Measurements from ENCODE around the gene HES4.

Gene HES4

DNA sequence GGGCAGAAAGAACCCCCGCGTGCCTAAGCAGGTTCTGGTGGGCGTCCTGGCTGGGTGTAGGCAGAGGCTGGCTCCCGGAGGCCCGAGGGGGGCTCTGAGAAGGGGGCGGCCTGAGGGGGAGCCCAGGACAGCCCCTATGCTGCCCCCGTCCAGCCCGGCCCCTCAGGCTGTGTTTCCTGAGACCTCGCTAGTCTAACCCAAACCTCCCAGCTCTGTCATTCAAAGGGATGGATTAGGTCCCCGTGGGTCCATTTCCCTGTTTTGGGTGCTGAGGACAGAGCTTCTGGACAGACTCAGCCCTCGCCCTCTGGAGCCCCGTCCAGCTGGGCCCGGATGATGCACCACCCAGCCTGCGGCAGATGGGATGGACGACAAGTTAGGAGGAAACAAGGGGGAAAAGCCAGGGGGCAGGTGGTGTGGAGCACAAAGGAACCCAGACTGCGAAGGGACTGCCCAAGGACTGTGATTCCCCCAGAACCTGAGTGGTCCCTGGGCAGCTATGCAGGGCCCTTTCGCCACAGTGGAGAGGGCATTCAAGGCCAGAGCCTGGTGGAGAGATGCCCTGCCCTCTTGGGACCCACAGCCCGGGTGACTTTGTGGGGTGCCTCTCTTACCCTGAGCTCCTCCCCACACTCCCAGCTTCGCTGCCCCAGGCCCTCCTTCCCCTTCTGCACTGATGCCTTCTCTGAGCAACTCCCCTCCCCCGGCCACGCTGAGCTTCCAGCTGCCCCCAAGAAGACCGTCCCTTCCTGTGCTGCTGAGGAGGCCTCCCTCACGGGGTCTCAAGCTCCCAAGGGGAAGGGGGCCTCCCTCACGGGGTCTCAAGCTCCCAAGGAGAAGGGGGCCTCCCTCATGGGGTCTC, 2.8 kb downstream of the HES4 start (continued):
- TF ChIP-seq, protein P1, sequence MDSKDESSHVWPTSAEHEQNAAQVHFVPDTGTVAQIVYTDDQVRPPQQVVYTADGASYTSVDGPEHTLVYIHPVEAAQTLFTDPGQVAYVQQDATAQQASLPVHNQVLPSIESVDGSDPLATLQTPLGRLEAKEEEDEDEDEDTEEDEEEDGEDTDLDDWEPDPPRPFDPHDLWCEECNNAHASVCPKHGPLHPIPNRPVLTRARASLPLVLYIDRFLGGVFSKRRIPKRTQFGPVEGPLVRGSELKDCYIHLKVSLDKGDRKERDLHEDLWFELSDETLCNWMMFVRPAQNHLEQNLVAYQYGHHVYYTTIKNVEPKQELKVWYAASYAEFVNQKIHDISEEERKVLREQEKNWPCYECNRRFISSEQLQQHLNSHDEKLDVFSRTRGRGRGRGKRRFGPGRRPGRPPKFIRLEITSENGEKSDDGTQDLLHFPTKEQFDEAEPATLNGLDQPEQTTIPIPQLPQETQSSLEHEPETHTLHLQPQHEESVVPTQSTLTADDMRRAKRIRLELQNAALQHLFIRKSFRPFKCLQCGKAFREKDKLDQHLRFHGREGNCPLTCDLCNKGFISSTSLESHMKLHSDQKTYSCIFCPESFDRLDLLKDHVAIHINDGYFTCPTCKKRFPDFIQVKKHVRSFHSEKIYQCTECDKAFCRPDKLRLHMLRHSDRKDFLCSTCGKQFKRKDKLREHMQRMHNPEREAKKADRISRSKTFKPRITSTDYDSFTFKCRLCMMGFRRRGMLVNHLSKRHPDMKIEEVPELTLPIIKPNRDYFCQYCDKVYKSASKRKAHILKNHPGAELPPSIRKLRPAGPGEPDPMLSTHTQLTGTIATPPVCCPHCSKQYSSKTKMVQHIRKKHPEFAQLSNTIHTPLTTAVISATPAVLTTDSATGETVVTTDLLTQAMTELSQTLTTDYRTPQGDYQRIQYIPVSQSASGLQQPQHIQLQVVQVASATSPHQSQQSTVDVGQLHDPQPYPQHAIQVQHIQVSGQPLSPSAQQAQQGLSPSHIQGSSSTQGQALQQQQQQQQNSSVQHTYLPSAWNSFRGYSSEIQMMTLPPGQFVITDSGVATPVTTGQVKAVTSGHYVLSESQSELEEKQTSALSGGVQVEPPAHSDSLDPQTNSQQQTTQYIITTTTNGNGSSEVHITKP (tag by site-specific recombination; IDR thresholded peaks at IDR 0.05): peak; percentile 78
- TF ChIP-seq ZFP3 (tag by site-specific recombination; IDR thresholded peaks at IDR 0.05; ENCODE audit: low read depth): no peak
- no peak for TF ChIP-seq FEZF1 (tag by site-specific recombination; IDR thresholded peaks at IDR 0.05)
- TF ChIP-seq, protein P2, sequence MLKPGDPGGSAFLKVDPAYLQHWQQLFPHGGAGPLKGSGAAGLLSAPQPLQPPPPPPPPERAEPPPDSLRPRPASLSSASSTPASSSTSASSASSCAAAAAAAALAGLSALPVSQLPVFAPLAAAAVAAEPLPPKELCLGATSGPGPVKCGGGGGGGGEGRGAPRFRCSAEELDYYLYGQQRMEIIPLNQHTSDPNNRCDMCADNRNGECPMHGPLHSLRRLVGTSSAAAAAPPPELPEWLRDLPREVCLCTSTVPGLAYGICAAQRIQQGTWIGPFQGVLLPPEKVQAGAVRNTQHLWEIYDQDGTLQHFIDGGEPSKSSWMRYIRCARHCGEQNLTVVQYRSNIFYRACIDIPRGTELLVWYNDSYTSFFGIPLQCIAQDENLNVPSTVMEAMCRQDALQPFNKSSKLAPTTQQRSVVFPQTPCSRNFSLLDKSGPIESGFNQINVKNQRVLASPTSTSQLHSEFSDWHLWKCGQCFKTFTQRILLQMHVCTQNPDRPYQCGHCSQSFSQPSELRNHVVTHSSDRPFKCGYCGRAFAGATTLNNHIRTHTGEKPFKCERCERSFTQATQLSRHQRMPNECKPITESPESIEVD (tag by site-specific recombination; IDR thresholded peaks at IDR 0.05): no peak
- TF ChIP-seq, protein P3, sequence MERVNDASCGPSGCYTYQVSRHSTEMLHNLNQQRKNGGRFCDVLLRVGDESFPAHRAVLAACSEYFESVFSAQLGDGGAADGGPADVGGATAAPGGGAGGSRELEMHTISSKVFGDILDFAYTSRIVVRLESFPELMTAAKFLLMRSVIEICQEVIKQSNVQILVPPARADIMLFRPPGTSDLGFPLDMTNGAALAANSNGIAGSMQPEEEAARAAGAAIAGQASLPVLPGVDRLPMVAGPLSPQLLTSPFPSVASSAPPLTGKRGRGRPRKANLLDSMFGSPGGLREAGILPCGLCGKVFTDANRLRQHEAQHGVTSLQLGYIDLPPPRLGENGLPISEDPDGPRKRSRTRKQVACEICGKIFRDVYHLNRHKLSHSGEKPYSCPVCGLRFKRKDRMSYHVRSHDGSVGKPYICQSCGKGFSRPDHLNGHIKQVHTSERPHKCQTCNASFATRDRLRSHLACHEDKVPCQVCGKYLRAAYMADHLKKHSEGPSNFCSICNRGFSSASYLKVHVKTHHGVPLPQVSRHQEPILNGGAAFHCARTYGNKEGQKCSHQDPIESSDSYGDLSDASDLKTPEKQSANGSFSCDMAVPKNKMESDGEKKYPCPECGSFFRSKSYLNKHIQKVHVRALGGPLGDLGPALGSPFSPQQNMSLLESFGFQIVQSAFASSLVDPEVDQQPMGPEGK (tag by site-specific recombination; IDR thresholded peaks at IDR 0.05): peak; percentile 86
- peak; percentile 72 for TF ChIP-seq ZNF366 (tag by site-specific recombination; conservative IDR thresholded peaks at IDR 0.05)
- TF ChIP-seq ZNF37A (tag by site-specific recombination; IDR thresholded peaks at IDR 0.05): no peak
- TF ChIP-seq BCL11B (tag by site-specific recombination; IDR thresholded peaks at IDR 0.05; ENCODE audit: low read depth): 0 out of 2 replicates have a peak, but pooled peaks have one; percentile 23
- TF ChIP-seq SP2 (tag by site-specific recombination; IDR thresholded peaks at IDR 0.05): peak; percentile 15; the same call in 1 of the 2 replicates
- TF ChIP-seq ZSCAN23 (tag by site-specific recombination; IDR thresholded peaks at IDR 0.05): 0 out of 2 replicates have a peak, but pooled peaks have one; percentile 10
- TF ChIP-seq, protein P4, sequence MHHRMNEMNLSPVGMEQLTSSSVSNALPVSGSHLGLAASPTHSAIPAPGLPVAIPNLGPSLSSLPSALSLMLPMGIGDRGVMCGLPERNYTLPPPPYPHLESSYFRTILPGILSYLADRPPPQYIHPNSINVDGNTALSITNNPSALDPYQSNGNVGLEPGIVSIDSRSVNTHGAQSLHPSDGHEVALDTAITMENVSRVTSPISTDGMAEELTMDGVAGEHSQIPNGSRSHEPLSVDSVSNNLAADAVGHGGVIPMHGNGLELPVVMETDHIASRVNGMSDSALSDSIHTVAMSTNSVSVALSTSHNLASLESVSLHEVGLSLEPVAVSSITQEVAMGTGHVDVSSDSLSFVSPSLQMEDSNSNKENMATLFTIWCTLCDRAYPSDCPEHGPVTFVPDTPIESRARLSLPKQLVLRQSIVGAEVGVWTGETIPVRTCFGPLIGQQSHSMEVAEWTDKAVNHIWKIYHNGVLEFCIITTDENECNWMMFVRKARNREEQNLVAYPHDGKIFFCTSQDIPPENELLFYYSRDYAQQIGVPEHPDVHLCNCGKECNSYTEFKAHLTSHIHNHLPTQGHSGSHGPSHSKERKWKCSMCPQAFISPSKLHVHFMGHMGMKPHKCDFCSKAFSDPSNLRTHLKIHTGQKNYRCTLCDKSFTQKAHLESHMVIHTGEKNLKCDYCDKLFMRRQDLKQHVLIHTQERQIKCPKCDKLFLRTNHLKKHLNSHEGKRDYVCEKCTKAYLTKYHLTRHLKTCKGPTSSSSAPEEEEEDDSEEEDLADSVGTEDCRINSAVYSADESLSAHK (tag by site-specific recombination; IDR thresholded peaks at IDR 0.05): 0 out of 2 replicates have a peak, but pooled peaks have one; percentile 8
- no peak for TF ChIP-seq SETDB1 (IDR thresholded peaks at IDR 0.05; ENCODE audit: insufficient read length, low read length)
- TF ChIP-seq OSR2 (tag by site-specific recombination; IDR thresholded peaks at IDR 0.05): no peak
- TF ChIP-seq, protein P5, sequence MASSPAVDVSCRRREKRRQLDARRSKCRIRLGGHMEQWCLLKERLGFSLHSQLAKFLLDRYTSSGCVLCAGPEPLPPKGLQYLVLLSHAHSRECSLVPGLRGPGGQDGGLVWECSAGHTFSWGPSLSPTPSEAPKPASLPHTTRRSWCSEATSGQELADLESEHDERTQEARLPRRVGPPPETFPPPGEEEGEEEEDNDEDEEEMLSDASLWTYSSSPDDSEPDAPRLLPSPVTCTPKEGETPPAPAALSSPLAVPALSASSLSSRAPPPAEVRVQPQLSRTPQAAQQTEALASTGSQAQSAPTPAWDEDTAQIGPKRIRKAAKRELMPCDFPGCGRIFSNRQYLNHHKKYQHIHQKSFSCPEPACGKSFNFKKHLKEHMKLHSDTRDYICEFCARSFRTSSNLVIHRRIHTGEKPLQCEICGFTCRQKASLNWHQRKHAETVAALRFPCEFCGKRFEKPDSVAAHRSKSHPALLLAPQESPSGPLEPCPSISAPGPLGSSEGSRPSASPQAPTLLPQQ (tag by site-specific recombination; IDR thresholded peaks at IDR 0.05): peak; percentile 55; the same call in 1 of the 2 replicates
- peak; percentile 74 for TF ChIP-seq ZFHX2 (tag by site-specific recombination; conservative IDR thresholded peaks at IDR 0.05)
- peak; percentile 99 for TF ChIP-seq GLI4 (tag by site-specific recombination; IDR thresholded peaks at IDR 0.05)
- peak; percentile 26; the same call in 1 of the 2 replicates for TF ChIP-seq ZFP69B (tag by site-specific recombination; IDR thresholded peaks at IDR 0.05)

Data from HEK293 (cell line).